Measurements from ENCODE around the gene NAV1. TPM values are rescaled to one million over a fixed set of nuclear protein-coding genes. Genes with fewer than 3 reads are reported as not detected.
"Not testable (repeated sequence)": the region's sequence is repeated elsewhere in the genome, so short reads cannot be mapped to it uniquely, and the experiment has no call there.

The NAV1 gene
- total RNA-seq, 1 donor from 2014 or later: 22.0 TPM

- no peak for DNase-seq (ENCODE audit: low spot score)
Observed at GRCh38 chr1:201544710-201545109, 5.8 kb downstream of the NAV1 start.

DNA sequence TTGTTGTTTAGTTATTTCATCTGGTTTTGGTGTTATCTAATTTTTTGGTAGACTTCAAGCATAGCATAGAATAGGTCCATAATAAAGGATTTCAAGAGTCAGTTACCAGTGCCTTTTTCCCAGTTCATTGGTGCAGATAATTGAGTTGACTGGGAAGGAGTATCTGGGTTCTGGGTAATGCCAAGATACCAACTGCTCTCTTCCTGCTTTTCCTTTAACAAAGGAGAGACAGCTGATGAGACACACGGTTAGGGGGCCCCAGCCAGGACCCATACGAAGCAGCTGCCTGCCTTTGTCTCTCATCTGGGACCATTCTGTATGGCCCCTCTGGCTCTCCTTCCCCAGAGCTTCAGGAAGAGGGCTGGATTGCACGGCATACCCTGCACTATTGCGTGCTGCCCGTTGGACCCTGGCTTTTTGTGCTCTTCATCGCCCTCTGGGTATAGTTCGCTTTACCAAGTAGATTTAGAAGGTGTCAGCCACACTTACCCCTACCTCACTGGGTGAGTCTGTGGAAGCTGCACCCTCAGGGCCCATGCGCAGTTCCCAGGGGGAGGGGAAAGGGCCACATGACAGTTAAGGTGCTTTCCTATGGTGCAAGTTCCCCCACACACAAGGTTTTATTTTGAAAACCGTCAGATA lies 7.0 kb downstream of the NAV1 start:
- no peak for DNase-seq (ENCODE audit: low spot score)

- not testable (repeated sequence) for DNase-seq (ENCODE audit: low spot score)
Observed at GRCh38 chr1:201549522-201549921, 10.6 kb downstream of the NAV1 start.

DNA sequence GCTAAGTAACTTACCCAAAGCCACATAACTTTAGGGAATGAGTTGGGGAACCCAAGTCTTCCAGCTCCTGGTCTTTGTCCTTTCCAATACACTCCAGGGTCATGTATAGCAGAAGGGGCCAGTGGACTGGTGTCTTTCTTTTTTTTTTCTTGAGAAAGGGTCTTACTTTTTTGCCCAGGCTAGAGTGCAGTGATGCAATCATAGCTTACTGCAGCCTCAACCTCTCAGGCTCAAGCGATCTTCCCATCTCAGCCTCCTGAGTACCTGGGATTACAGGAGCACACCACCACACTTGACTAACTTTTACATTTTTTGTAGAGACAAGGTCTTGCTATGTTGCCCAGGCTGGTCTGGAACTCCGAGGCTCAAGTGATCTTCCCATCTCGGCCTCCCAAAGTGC lies 12.2 kb downstream of the NAV1 start:
- no peak for DNase-seq (ENCODE audit: low spot score)

DNA sequence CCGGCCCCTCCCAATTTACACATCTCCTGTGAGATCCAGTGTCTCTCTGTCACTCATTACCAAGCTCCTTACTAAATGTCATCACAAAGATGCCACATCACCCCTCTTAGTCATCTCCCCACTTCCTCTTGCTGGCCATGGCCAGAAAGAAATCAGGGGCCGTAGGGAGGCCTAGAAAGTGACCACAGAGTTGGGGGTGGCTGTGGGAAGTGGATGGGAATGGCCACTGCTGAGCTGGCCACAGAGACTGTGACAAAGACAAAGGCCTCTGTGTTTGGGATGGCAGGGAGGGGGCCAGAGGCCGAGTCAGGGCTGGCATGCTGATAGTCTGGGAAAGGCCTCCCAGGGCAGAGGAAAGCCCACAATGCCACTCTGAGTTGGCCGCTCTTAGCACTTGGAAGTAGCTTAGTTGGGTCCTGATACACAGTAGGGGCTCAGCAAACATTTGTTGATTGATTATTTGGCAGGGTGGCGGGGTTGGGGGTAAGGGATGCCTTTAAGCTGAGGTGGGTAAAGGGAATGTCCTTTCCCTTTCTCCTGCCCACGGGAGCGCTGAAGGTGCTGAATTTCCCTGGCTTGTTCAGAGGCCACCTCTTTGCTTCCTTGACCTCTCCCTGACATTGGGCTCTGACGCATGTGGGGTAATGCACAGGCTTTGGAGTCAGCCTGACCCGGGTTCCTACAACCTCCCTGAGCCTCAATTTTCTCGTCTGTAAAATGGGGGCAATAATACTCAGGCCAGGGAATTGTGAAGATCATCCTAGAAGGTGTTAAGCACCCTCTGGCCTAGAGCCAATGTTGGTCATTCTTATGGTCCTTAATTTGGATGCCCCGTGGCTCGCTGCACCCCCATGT lies 13.2 kb downstream of the NAV1 start:
- no peak for DNase-seq (ENCODE audit: low spot score)

DNA sequence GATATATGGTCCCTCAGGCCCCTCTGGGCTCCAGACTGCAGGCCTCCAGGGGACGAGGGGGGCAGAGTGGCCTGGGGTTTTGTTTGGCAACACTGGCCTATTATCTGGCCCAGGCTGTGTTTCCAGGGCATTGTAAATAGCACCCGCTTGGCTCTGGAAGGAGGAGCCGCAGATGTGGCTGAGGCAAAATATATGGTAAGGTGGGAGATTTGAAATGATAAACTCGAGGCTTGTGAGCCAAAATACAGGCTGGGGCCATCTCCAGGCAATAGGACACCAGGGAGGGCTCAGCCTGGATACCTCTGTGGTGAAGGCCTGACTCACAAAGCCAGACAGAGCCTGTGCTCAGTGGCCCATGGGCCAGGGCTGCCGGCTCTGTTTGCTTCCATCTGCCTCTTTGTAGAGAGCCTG lies 14.0 kb downstream of the NAV1 start:
- no peak for DNase-seq (ENCODE audit: low spot score)

DNA sequence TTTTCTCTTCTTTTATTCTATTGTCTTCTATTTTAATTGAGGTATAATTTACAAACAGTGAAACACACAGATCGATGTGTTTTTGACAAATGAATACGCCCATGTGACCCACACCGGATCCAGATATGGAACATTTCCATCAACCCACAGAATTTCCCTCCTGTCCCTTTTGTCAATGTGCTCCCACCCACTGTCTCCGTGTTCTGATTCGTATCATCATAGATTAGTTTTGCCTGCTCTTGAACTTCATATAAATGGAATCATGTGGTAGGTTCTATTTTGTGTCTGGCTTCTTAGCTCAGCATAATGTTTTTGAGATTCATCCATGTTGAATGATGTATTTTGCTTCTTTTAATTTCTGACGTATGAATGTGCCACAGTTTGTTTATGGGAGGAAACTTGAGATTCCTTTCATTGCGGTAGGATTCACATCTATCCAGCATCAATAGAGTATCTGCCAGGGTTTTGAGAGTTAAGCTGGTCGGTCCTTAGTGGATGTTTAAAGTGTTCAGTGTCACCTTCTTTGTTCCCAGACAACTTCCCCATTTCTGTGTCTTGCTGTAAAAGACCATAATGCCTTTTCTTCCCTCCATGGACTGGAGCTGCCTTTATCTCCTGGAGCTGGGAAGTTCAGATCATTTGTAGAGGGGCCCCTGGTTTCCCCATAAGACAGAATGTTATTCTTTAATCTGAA lies 14.7 kb downstream of the NAV1 start:
- no peak for DNase-seq (ENCODE audit: low spot score)

DNA sequence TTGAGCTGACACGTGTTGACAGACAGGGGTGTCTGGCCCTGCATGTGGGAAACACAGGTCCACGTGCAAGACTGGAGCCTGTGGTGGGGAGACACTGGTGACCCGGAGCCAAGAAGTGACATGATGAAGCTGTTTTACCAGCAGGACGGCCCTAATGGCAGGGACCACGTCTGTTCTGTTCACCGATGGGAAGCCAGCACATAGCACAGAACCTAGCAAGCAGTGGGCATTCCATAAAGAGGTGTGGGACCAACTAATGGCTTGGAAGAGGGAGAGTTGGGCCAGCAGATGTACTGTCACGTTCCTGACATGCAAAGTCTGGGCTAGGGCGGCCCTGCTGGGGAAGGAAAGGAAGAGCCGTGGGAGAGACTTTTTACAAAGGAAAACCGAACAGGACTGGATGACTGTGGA lies 15.3 kb downstream of the NAV1 start:
- DNase-seq (ENCODE audit: low spot score): no peak

DNA sequence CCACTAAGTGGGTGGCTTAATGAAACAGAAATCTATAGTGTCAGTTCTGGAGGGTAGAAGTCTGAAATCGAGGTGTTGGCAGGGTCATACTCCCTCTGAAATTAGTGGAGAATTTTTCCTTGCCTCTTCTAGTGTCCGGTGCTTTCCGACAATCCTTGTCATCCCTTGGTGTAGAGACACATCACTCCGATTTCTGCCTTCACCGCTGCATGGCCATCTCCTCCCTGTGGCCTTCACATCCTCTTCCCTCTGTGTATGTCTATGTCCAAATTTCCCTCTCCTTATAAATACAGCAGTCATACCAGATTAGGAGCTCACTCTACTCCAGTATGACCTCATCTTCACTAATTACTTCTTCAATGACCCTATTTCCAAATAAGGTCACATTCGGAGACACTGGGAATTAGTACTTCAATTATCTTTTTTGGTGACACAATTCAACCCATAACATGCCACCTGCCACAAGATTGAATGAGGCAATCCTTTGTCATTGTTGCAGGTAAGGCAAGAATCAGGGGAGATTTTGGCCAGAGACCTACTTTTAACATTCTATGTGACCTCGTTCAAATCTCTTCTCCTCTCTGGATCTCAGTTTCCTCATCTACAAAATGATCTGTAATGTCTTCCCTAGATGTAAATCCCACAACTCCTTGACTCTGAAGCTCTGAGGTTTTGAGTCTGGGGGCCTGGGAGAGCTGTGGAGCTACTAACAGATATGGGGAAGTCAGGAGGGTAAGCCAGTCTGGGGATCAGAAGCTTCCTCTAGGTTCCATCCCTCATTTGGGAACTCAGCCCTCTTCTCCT lies 16.1 kb downstream of the NAV1 start:
- no peak for DNase-seq (ENCODE audit: low spot score)

DNA sequence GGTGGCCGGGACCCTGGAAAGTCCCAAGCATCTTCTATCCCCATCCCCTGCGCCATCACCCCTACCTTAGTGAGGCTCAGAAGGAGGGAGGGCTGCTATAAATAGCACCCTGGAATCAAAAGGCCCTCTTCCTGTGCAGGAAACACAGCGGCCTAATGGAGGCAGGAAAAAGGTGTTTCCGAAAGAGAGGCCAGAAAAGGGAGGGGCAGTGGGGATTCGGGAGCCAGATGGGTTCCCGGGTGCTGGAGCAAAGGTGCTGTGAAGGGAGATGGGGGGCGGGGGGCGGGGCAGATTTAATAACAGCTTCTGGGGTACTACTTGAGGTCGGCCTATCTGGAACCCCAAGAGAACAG lies 16.6 kb downstream of the NAV1 start:
- no peak for DNase-seq (ENCODE audit: low spot score)

- no peak for DNase-seq (ENCODE audit: low spot score)
Observed at GRCh38 chr1:201556841-201557571, 18.1 kb downstream of the NAV1 start.

DNA sequence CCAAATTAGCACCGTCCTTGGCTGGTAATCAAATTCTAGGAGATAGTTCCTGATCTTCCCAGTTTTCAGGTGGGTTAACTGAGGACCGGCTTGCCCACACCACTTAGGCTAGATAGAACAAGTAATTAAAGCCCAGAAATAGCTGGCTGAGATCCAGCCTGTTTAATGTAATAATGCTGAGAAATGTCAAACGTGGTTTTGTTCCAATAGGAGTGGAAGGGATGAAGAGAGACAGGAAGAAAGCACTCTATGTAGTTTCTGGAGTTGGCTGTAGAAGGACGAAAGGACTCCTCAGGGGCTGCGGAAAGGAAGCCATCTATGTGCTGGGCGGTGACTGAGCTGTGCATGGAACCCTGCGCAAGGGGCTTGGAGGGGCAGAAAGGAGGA lies 18.6 kb downstream of the NAV1 start:
- DNase-seq (ENCODE audit: low spot score): no peak

DNA sequence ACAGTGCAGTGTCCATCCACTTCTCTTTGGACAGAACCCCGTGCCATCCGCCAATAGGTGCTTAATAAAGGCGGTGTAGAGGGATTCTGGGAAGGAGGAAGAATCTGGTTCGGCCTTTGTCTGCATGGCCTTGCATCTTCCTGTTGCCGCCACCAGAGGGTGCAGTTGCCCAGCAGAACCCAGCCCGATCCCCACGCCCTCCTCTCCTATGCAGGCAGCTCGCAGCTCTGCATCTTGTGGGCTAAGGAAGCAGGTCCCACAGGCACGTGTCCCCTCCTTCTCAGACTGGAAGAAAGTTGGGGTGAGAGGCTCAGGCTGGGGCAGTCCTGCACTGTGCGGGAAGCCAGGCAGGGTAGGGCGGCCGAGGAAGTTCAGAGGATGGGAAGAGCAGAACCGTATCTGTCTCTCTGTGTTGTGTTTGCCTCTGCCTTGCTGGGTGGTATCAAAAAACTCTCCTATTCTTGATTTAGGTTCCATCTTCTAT lies 20.8 kb downstream of the NAV1 start:
- DNase-seq (ENCODE audit: low spot score): peak; percentile 80

GRCh38 chr1:201560328-201561194 lies 21.6 kb downstream of the NAV1 start:
- no peak for DNase-seq (ENCODE audit: low spot score)

DNA sequence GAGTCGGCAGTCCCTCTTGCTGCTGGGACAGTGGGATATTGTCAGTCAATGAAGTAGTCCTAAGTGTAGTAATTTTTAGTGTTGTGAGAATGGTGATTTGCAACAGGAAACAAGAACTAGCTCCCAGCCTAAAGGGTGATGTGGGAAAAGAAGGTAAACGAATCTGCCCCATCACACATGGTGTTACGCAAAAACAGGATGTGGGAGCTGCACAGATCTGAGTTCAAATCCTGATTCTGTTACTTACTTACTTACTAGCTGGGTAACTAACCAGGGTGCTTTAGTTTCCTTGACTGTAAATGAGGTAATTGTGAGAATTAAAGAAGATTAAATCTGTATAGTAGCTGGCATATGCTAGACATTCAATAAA lies 22.3 kb downstream of the NAV1 start:
- no peak for DNase-seq (ENCODE audit: low spot score)

DNA sequence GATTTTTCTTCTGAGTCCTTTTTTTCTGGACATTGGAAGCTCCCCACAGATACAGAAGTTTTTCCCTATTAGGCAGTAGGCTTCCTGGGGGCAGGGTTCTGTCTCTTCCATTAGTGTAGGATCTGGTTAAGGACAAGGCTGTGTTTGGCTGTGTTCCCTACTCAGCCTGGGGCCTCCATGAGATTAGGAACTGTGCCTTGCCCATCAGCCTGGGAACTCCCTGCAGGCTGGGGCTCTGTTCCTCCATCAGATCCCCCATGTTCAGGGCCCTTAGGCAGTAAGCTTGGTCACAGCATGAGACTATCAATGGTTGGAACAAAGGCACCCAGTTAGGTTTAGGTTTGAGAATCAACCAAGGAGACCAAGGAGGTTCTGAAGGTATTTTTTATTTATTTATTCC lies 22.7 kb downstream of the NAV1 start:
- no peak for DNase-seq (ENCODE audit: low spot score)

GRCh38 chr1:201562257-201562656 lies 23.3 kb downstream of the NAV1 start:
- DNase-seq (ENCODE audit: low spot score): no peak

DNA sequence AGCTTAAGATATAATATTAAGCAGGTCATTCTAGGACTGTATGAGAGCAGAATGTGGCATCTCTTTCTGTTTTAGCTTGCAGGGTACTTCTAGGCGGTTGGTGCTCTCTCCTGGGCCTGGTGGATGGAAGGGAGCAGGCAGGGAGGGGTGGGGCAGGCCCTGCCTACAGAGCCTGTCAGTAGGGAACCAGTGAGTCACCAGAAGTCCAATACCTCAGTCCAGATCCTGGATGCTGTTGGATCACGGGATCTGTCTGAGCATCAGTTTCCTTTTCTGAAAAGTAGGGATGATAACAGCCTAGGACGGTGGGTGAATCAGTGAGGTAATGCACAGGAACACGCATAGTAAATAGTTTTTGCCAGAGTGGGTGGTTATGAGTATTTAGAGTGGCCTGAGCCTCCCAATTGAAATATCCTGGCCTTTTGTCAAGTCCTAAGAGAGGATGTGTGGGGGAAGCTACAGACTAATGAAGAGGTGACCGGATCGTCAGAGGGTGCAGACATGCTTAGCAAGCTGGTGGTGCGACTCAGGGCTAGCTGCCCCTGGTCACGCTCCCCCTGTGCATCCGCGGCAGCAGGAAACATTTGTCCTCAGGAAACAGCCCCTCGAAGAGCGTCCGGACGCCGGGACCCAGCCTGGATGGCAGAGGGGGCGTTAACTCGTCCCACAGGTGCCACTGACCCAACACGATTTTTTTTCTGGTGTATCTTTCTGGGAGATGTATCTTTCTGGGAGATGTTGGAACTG lies 23.9 kb downstream of the NAV1 start:
- no peak for DNase-seq (ENCODE audit: low spot score)

DNA sequence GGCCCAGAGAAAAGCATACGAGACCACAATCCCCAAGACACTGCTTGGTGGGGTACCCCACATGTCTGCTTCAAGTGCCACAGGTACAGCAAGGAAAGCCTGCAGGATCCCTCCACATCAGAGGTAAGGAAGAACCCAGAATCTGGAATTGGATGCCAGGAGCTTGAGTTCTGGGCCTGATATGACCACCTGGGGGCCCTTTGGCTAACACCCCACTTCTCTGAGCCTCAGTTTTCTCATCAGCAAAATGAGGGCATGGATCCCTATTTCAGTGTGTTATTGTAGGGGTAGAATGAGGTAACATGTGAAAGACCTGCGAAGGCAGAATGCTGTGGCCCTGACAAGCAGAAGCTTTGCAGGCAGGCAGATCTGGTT lies 24.5 kb downstream of the NAV1 start:
- DNase-seq (ENCODE audit: low spot score): no peak

GRCh38 chr1:201563941-201564340 lies 25.0 kb downstream of the NAV1 start:
- no peak for DNase-seq (ENCODE audit: low spot score)

Data from mucosa of gallbladder (tissue), 1 donor.